K562 (cell line): ENCODE data around the gene LHCGR. TPM values are rescaled to one million over a fixed set of nuclear protein-coding genes. Genes with fewer than 3 reads are reported as not detected.

Experiments used
- ATAC-seq: fragments of 200-7000 bp; cut with Tn5 transposase; 3 replicates; pipeline ENCODE4 v1.9.1; 2020; ENCODE audit warnings: moderate library complexity
- Bru-seq: library from RNA; stranded (reverse); fragments of 400-500 nt; gene quantifications from one replicate; lab custom pipeline; 2021; lab: Mats Ljungman, UMichigan
- BruChase-seq, 2 experiments: library from RNA; stranded (reverse); fragments of 400-500 nt; gene quantifications; one replicate each; lab custom pipeline; 2021; lab: Mats Ljungman, UMichigan
- BruUV-seq: library from RNA; stranded (reverse); fragments of 400-500 nt; replicated peaks from 2 replicates; lab custom pipeline; 2021; lab: Mats Ljungman, UMichigan
- CTCF ChIA-PET: fragments of 300-600 bp; formaldehyde crosslinking; extraction: SDS; loops from one replicate; lab custom pipeline; 2021; ENCODE audit warnings: low intra/inter-chr PET ratio; lab: Yijun Ruan, JAX
- POLR2A ChIA-PET: fragments of 300-600, 350-650 bp; sonication (Branson Sonifier 250); formaldehyde crosslinking; extraction: SDS; loops from one replicate; lab custom pipeline; 2021; ENCODE audit warnings: antibody characterized with exemption, inconsistent platforms; lab: Yijun Ruan, JAX
- DNase-seq, 4 experiments: peaks; one replicate each; pipeline versions ENCODE4 v3.0.0 to v3.0.0-alpha.2; 2011 to 2018; ENCODE audit warnings: low spot score in 3 of 4, mixed read lengths in 3 of 4; ENCODE audit errors: extremely low read depth in 1 of 4
- FAIRE-seq: peaks from 2 replicates; lab custom pipeline; 2011; peaks lifted over from hg19 to GRCh38; lab: Jason Lieb, UNC
- H2AFZ ChIP-seq: 2 replicates; pipeline ENCODE4 v1.6.0; 2011; ENCODE audit warnings: low read depth, low read length, control low read depth, inconsistent platforms
- H3K27ac ChIP-seq: fragments of 200-600 bp; 3 replicates; pipeline ENCODE4 v1.8.0; 2011; ENCODE audit warnings: low read depth, mild to moderate bottlenecking, control low read depth, inconsistent platforms, low read length, moderate library complexity, mixed read lengths; ENCODE audit errors: extremely low read depth
- H3K27me3 ChIP-seq, 2 experiments: fragments of 300-600 bp in 1 of 2; 2 replicates in 1 of 2; 3 replicates in 1 of 2; pipeline versions ENCODE4 v1.6.0 to v1.8.0; 2011; ENCODE audit warnings: inconsistent platforms in 2 of 2, low read length in 2 of 2, mild to moderate bottlenecking in 1 of 2, mixed read lengths in 1 of 2, moderate library complexity in 1 of 2; ENCODE audit not compliant: control insufficient read depth in 2 of 2, insufficient read depth in 2 of 2
- H3K36me3 ChIP-seq: fragments of 300-600 bp; 3 replicates; pipeline ENCODE4 v1.8.0; 2011; ENCODE audit warnings: mild to moderate bottlenecking, low read length, inconsistent platforms; ENCODE audit not compliant: control insufficient read depth, insufficient read depth
- H3K4me1 ChIP-seq, 2 experiments: fragments of 200-600 bp in 1 of 2; replicated peaks in 1 of 2; 2 replicates in 1 of 2; 3 replicates in 1 of 2; pipeline versions ENCODE4 v1.5.1 to v1.8.0; 2011; ENCODE audit warnings: inconsistent platforms in 2 of 2, low read length in 2 of 2, mild to moderate bottlenecking in 1 of 2, mixed read lengths in 1 of 2, moderate library complexity in 1 of 2; ENCODE audit not compliant: control insufficient read depth in 2 of 2, insufficient read depth in 2 of 2
- H3K4me2 ChIP-seq: 2 replicates; pipeline ENCODE4 v1.6.1; 2011; ENCODE audit warnings: low read length, control low read depth, inconsistent platforms, mixed read lengths; ENCODE audit not compliant: insufficient read depth
- H3K4me3 ChIP-seq: fragments of 200-600 bp; sonication (generic), shearing (Covaris generic); 2 replicates; pipeline ENCODE4 v1.5.1; 2016; ENCODE audit warnings: control low read depth, inconsistent platforms
- H3K79me2 ChIP-seq: fragments of 200-600 bp; 3 replicates; pipeline ENCODE4 v1.8.0; 2011; ENCODE audit warnings: low read length, inconsistent platforms; ENCODE audit not compliant: control insufficient read depth, insufficient read depth
- H3K9ac ChIP-seq, 2 experiments: 2 replicates each; pipeline versions ENCODE4 v1.6.0 to v1.6.1; 2011; ENCODE audit warnings: low read depth in 2 of 2, low read length in 2 of 2, control low read depth in 1 of 2, inconsistent platforms in 1 of 2, mild to moderate bottlenecking in 1 of 2, mixed read lengths in 1 of 2; ENCODE audit not compliant: insufficient read depth in 1 of 2
- H3K9me1 ChIP-seq: one replicate; pipeline ENCODE4 v1.6.0; 2011; ENCODE audit warnings: inconsistent platforms, mild to moderate bottlenecking, low read length, moderate library complexity; ENCODE audit not compliant: control insufficient read depth, insufficient read depth
- H3K9me3 ChIP-seq: replicated peaks from 2 replicates; pipeline ENCODE4 v1.5.1; 2011; ENCODE audit warnings: low read depth, low read length, inconsistent platforms; ENCODE audit not compliant: control insufficient read depth, insufficient read depth
- H4K20me1 ChIP-seq: replicated peaks from 2 replicates; pipeline ENCODE4 v1.6.1; 2011; ENCODE audit warnings: low read length, inconsistent platforms, mixed read lengths; ENCODE audit not compliant: control insufficient read depth, insufficient read depth
- ATF2 ChIP-seq: sonication (generic); formaldehyde crosslinking; IDR thresholded peaks from 2 replicates; pipeline ENCODE4 v1.8.1; 2022; ENCODE audit warnings: missing genetic modification reagents
- COPS2 ChIP-seq: fragments of 450-650 bp; conservative IDR thresholded peaks from 2 replicates; pipeline ENCODE4 v1.6.1; 2016; ENCODE audit warnings: mild to moderate bottlenecking, moderate library complexity
- EGR1 ChIP-seq: fragments of 450-650 bp; conservative IDR thresholded peaks from 2 replicates; pipeline ENCODE4 v1.6.1; 2017; ENCODE audit warnings: mild to moderate bottlenecking
- GATAD2A ChIP-seq: fragments of 450-650 bp; IDR thresholded peaks from 2 replicates; pipeline ENCODE4 v1.6.1; 2017
- KAT8 ChIP-seq: fragments of 450-650 bp; IDR thresholded peaks from 2 replicates; pipeline ENCODE4 v1.6.1; 2016; ENCODE audit warnings: low read depth, mild to moderate bottlenecking
- L3MBTL2 ChIP-seq: fragments of 450-650 bp; IDR thresholded peaks from 2 replicates; pipeline ENCODE4 v1.6.1; 2016; ENCODE audit warnings: mild to moderate bottlenecking, moderate library complexity
- POLR2H ChIP-seq: IDR thresholded peaks from 2 replicates; pipeline ENCODE4 v1.6.1; 2016; ENCODE audit warnings: missing genetic modification characterization, low read depth, mild to moderate bottlenecking, control low read depth, missing compliant biosample characterization, moderate library complexity
- SNRNP70 ChIP-seq: fragments of 200-400 bp; formaldehyde crosslinking; optimal IDR thresholded peaks from 2 replicates; pipeline ENCODE3; 2017; ENCODE audit warnings: low read depth, low read length
- SP1 ChIP-seq: sonication (generic); formaldehyde crosslinking; IDR thresholded peaks from 2 replicates; pipeline ENCODE4 v1.8.1; 2022; ENCODE audit warnings: mild to moderate bottlenecking, missing genetic modification reagents
- STAT6 ChIP-seq: sonication (generic); formaldehyde crosslinking; IDR thresholded peaks from 2 replicates; pipeline ENCODE4 v1.8.1; 2023; ENCODE audit warnings: mild to moderate bottlenecking, missing genetic modification reagents
- TRIM28 ChIP-seq: fragments of 450-650 bp; IDR thresholded peaks from 2 replicates; pipeline ENCODE4 v1.6.1; 2017
- XRCC4 ChIP-seq: IDR thresholded peaks from one replicate; pipeline ENCODE4 v1.6.1; 2011; ENCODE audit not compliant: insufficient read depth, insufficient read length; ENCODE audit errors: extremely low read depth
- ZNF398 ChIP-seq: fragments of 250-450 bp; sonication (Bioruptor Pico); IDR thresholded peaks from 2 replicates; pipeline ENCODE4 v1.8.0; 2021; ENCODE audit warnings: moderate library complexity, mild to moderate bottlenecking, inconsistent platforms
- ZNF77 ChIP-seq: fragments of 250-450 bp; sonication (Bioruptor Pico); IDR thresholded peaks from 2 replicates; pipeline ENCODE4 v1.5.0; 2020
- WGBS: fragments of 100-300 bp; shearing (Covaris generic); methylation state at CpG from one replicate; pipeline ENCODE4 v1.1.6; 2016; ENCODE audit warnings: low coverage, mixed read lengths; ENCODE audit not compliant: insufficient coverage; ENCODE audit errors: missing lambda C conversion rate; 5-methylcytosine and 5-hydroxymethylcytosine counted together
- in situ Hi-C: fragments of 300-500 bp; cut with MboI; formaldehyde crosslinking; loops from 4 replicates; pipeline ENCODE4 v1.15.0; 2018; ENCODE audit warnings: inconsistent platforms, mixed read lengths
- intact Hi-C: fragments of 100-400 bp; cut with micrococcal nuclease; formaldehyde crosslinking; loops from 2 replicates; pipeline ENCODE4 v1.14.2; 2022
- long read RNA-seq, 3 experiments: library from polyadenylated mRNA in 2 of 3; library from RNA in 1 of 3; unstranded in 2 of 3; stranded (forward) in 1 of 3; transcript quantifications; one replicate each; pipeline ENCODE4 v2.0.0, GENCODE V29; 2019 to 2022
- polyA minus RNA-seq, 3 experiments: library from RNA; depleted of rRNA, polyadenylated mRNA; stranded (reverse); fragments of >200 nt; gene quantifications; 2 replicates each; pipeline ENCODE4 v1.2.3, GENCODE V29; 2011
- polyA plus RNA-seq, 8 experiments: library from polyadenylated mRNA; depleted of rRNA in 4 of 8; stranded (reverse) in 5 of 8; unstranded in 3 of 8; fragments of >200 nt; fragmentation: Nextera tagmentation in 2 of 8; fragmentation: Illumina TruSeq in 1 of 8; extraction: Ambion mirVana in 2 of 8; extraction: Trizol in 1 of 8; gene quantifications; 2 replicates each; pipeline versions ENCODE4 v1.2.1 to v1.2.3, GENCODE V29; 2011 to 2014; ENCODE audit warnings: inconsistent platforms in 1 of 8, missing spikeins in 1 of 8
- total RNA-seq, 7 experiments: library from RNA; depleted of rRNA in 6 of 7; stranded (reverse); fragments of >200 nt in 6 of 7; fragmentation: Illumina TruSeq in 2 of 7; extraction: Trizol in 2 of 7; gene quantifications; 2 replicates each; pipeline versions ENCODE4 v1.2.1 to v1.2.3, GENCODE V29; 2011 to 2021; ENCODE audit warnings: low replicate concordance in 1 of 7

Gene LHCGR
- not detected in 2 replicates for total RNA-seq (2011; cell fraction: chromatin; rRNA removed; ENCODE audit: low replicate concordance)
- total RNA-seq (2011; cell fraction: nucleolus; rRNA removed): not detected in 2 replicates
- not detected in 2 replicates for total RNA-seq (2011; cell fraction: nucleoplasm; rRNA removed)
- total RNA-seq (2014; rRNA removed): not detected in 2 replicates
- total RNA-seq (2014; rRNA removed; fragmentation: Illumina TruSeq; extraction: Trizol): not detected in 2 replicates
- total RNA-seq (2015; rRNA removed; fragmentation: Illumina TruSeq; extraction: Trizol): not detected in 2 replicates
- total RNA-seq (2021): not detected in 2 replicates
- polyA plus RNA-seq (2011; rRNA removed): not detected in 2 replicates
- not detected in 2 replicates for polyA plus RNA-seq (2011; cell fraction: cytosol; rRNA removed)
- polyA plus RNA-seq (2011; cell fraction: nucleus; rRNA removed): not detected in 2 replicates
- not detected in 2 replicates for polyA plus RNA-seq (2012)
- polyA plus RNA-seq (2014; fragmentation: Illumina TruSeq; extraction: Trizol): not detected in 2 replicates
- polyA plus RNA-seq (2014; fragmentation: Nextera tagmentation; extraction: Ambion mirVana): not detected
- polyA plus RNA-seq (2014; rRNA removed): not detected in 2 replicates
- polyA minus RNA-seq (2011; rRNA and poly(A)+ RNA removed): not detected in 2 replicates
- polyA minus RNA-seq (2011; cell fraction: cytosol; rRNA and poly(A)+ RNA removed): not detected in 2 replicates
- not detected in 2 replicates for polyA minus RNA-seq (2011; cell fraction: nucleus; rRNA and poly(A)+ RNA removed)
- Bru-seq, nascent RNA: not detected
- not detected for BruChase-seq, experiment 1, labeled RNA remaining after a 2-hour chase
- not detected for BruChase-seq, experiment 2, labeled RNA remaining after a 6-hour chase
- long read RNA-seq, experiment 1: 0 reads
- long read RNA-seq, experiment 2: 0 reads
- long read RNA-seq, experiment 3: 0 reads

GRCh38 chr2:48755473-48755872 lies at the start of gene LHCGR:
Gene LHCGR (minus strand): TSS chr2:48755724. CDS start chr2:48755671, 53 bp downstream.
- Histone ChIP-seq H3K4me3 (no peak within 1 kb of the TSS), H3K9me3 (no peaks in the 10 kb centered on the region), H3K4me1 (peaks cover 0 to 6% of the 10 kb centered on the region in 2 experiments; a peak in 2 of 5 replicates), H3K27me3 (peaks cover 2 to 10% of the 10 kb centered on the region in 2 experiments; a peak in 3 of 5 replicates), H2AFZ (no peak within 1 kb of the TSS), H3K4me2 (no peak within 1 kb of the TSS), H3K9me1 (no peaks in the 10 kb centered on the region), H3K36me3 (no peaks in the 10 kb centered on the region), H3K79me2 (no peaks in the 10 kb centered on the region), H4K20me1 (no peaks in the 10 kb centered on the region; the same call in 1 of the 2 replicates), H3K9ac (peak within 1 kb of the TSS in 1 of 2 experiments; percentile 20; a peak in 1 of 4 replicates), H3K27ac (no peak within 1 kb of the TSS)
- BruUV-seq: no TSS peak
- 3% methylated on average over 20 of the region's 37 CpGs for WGBS
- ATAC-seq (peak; percentile 64), FAIRE-seq (no peak), DNase-seq (no peak)
- in situ Hi-C loops (no loop called here), intact Hi-C loops (no loop called here)
- ChIA-PET CTCF (no interaction called here), POLR2A (no interaction called here)
- TF ChIP-seq XRCC4: no peak
- TF ChIP-seq L3MBTL2: no peak
- no peak for TF ChIP-seq TRIM28
- TF ChIP-seq KAT8: no peak
- TF ChIP-seq ZNF77 (CRISPR knock-in tag): no peak
- TF ChIP-seq EGR1: no peak
- no peak for TF ChIP-seq COPS2
- no peak for TF ChIP-seq SNRNP70
- TF ChIP-seq ATF2 (CRISPR knock-in tag): no peak
- no peak for TF ChIP-seq SP1 (CRISPR knock-in tag)
- no peak for TF ChIP-seq GATAD2A
- TF ChIP-seq POLR2H: no peak
- TF ChIP-seq STAT6: no peak
- no peak for TF ChIP-seq ZNF398 (CRISPR knock-in tag)
